SHP77 (cell line): ENCODE data around the gene GPD1.
A peak's percentile ranks its signal among the peaks of the same experiment; 100 is the strongest.

Experiments used
- DNase-seq, 2 experiments: peaks; one replicate each; lab custom pipeline; 2025; lab: John Stamatoyannopoulos, UW

Gene GPD1

DNA sequence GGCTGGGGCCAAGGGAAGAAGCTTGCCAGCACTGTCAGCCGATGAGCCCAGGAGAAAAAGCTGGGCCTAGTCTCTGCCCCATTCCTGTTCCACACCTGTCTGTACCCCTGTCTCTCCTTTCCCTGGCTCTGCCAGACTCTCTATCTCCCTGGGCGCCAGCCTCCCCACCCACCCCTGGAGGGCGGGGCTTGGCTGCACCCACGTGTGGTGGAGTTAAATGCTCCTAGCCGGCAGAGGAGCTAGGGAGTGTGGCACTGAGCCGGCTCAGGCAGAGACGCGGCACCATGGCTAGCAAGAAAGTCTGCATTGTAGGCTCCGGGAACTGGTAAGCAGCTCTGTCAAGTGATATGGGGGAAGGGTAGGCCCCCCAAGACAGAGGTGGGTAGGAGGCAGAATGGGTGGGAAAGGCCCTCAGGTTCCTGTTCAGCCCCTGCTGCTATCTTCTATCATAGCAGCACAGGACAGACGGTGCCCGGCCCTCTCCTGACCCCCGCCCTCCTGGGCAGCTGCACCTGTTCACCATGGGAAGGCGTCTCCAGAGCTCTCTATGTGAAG is at the start of gene GPD1:
GPD1 (plus strand) TSS at position 242 of the 555 bp plus-strand sequence; CDS start at position 285, 43 bp downstream.
- DNase-seq = peak; percentile 65 to 77

DNA sequence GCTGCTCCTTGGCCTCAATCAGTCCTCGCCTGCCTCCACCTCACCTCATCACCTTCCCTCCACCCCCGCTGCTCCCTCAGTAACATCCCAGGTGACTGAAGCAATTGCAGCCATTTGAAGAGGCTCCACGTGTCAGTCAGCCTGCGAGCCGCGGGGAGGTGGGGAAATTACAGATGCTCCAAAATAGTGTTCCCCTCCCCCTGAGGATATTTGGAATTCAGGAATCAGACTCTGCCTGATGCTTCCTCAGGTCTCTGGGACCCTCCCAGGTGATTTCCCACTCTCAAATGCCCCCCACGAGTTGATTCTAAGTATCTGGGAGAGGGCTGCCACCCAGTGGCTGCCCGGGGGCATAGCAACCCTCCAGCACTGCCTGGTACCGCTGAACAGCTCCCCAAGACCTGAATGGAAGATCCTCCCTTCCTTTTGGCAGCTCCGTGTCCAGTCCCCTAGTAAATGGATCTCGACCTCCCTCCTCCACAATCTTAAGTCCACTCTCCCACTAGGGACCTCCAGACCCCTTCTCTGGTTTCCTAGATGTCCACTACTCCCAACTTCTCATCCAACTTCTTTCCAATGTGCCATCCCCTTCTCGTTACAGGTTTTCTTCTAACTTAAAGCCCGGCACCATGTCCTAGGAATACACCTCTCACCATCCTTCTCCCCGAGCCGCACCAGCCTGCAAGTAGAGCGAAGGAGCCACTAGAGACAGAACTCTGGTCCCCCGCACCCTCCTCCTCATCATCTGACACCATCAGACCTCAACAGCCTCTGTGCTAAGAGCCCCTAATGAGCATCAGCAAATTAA is 47.8 kb upstream of the GPD1 start:
- DNase-seq = peak; percentile 29 to 43

DNA sequence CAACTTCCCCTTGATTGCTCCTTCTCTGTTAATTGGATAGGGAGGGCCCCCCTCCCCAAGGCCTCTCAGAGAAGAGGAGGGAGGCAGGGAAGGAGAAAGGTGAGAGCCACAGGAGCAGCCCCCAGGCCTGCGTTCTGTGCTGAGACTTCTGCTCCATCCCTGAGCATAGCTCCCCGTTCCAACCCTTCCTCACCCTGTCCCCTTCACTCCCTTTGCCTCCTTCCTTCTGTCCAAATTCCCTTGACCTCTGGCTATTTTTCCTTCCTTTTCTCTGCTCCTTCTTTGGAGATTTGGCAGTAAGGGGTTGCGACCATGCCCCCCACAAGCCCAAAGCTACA is 47.2 kb upstream of the GPD1 start:
- DNase-seq = no peak

DNA sequence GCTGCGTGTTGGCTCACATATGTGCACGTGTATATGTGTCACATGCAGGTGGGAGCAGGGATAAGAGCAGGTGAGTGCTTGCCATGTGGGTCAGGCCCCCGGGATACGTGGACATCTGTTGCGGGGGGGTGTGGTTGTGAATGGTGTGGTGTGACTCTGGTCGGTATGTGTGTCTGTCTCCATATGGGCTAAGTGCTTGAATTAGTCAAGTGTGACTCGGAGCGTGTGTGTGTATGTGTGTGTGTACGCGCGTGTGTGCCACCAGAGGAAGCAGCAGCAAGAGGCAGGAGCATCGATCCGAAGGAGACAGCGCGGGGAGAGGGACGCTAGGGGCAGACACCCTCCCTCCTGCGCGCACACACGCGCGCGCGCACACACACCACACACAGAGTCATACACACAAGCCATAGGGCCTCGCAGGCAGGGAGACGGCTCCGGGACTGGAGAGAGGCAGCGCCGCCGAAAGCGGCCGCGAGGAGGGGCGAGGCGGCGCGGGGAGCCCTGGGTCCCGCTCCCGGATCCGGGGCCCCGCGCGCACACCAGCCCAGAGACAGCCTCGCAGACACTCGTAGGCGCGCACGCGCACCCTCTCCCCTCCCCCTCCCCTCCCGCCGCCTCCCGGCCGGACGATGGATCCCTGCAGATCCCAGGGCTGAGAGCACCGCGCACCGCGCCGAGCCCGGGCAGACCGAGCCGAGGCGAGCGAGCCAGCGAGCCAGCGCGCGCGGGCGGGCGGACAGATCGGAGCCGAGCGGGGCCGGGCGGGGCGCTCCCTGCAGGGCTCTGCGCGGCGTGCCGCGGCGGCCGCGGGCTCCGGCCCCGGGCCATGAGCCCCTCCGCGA is 46.6 kb upstream of the GPD1 start, which contains the start of gene ASIC1:
ASIC1 (plus strand) TSS at position 597 of the 842 bp plus-strand sequence. CDS start 1,171 bp downstream, outside the sequence.
- DNase-seq = peak in 1 of 2 experiments; percentile 40

GRCh38 chr12:50057896-50058670 is 45.7 kb upstream of the GPD1 start:
- no peak for DNase-seq

DNA sequence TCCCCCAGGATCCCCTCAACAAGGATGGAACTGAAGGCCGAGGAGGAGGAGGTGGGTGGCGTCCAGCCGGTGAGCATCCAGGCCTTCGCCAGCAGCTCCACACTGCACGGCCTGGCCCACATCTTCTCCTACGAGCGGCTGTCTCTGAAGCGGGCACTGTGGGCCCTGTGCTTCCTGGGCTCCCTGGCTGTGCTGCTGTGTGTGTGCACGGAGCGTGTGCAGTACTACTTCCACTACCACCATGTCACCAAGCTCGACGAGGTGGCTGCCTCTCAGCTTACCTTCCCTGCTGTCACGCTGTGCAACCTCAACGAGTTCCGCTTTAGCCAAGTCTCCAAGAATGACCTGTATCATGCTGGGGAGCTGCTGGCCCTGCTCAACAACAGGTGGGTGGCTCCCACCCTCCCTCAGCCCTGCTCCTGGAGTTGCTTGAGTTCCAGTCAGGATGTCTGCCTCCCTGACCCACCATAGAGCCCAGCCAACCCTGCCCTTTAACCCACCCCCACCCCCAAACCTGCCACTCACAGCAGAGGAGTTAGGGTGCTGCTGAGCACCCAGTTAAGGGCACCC is 45.0 kb upstream of the GPD1 start:
- DNase-seq = no peak

- DNase-seq = no peak
These were observed 44.2 kb upstream of the GPD1 start for GRCh38 chr12:50059440-50060119.

DNA sequence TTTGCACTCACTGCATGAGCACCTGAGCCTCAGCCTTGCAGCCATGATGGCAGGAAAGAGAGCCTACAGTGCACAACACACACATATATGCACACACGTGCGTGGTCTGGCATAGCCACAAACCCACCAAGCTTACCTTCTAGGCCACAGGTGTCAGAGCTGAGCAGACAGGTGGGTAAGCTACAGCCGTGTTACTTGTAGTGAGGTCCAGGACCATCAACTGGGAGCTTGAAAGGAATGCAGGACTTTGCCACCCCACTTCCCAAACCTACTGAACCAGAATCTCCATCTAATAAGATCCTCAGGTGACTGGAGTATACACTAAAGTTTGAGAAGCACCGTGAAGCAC is 43.7 kb upstream of the GPD1 start:
- DNase-seq = no peak

DNA sequence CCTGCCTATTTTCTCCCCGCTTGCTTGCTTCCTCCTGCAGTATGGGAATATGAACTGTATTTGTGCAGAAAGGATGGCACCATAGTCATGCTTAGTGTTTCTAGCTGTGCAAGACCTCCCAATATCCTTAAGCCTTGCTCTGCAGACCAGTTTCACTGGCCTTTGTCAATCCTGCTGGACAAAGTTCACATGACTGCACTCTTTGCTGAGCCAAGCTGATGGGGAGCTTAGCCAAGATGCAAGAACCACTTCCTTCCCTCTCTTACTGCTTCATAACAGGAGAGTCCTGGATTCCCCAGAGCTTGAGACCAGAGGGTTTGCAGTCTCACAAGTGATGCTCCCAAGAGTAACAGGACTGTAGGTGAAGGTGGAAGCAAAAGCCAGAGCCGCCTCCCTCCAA is 42.6 kb upstream of the GPD1 start:
- no peak for DNase-seq

GRCh38 chr12:50061946-50062686 is 41.7 kb upstream of the GPD1 start:
- no peak for DNase-seq

DNA sequence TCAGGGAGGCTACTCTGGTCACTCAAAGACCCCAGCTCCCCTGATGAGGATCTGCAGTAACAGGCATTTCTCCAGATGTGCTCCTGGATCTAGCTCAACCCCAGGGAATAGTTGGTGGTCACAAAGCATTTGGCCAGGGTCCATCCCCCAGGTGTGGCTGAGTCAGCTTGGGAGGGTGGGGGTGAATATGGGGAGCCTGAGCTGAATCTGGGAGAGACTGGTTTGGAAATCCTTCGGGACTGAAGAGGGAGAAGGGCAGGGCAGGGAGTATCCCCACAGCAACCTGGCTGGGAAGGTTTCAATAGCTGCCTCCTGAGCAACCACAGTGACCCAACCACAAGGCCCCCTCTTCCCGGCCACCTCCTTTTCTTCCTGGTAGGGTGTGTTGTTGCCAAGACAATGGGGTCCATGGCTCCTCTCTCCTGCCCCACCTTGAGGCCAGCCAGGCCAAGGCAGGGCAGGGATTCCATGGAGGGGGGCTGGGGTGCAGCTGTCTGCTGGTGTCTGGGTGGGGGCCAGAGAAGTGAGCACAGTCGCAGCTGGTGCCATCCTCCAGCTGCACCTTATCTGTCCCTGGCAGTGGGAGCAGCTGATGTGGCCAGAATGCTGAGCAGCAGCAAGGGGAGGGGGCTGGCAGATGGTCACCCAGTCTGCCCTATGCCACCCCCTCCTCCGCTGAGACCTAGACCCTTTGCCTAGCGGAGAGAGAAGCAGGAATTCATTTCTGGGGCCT is 40.9 kb upstream of the GPD1 start:
- DNase-seq = peak in 1 of 2 experiments; percentile 7

- no peak for DNase-seq
These were observed 38.0 kb upstream of the GPD1 start for GRCh38 chr12:50065726-50066310.

GRCh38 chr12:50066402-50066801 is 37.4 kb upstream of the GPD1 start:
- no peak for DNase-seq

- no peak for DNase-seq
These were observed 34.7 kb upstream of the GPD1 start for GRCh38 chr12:50069069-50069468.

- no peak for DNase-seq
These were observed 34.3 kb upstream of the GPD1 start for GRCh38 chr12:50069539-50069938.

GRCh38 chr12:50070314-50071060 is 33.3 kb upstream of the GPD1 start:
- peak; percentile 29 to 55 for DNase-seq

GRCh38 chr12:50072198-50072907 is 31.5 kb upstream of the GPD1 start:
- DNase-seq = no peak

DNA sequence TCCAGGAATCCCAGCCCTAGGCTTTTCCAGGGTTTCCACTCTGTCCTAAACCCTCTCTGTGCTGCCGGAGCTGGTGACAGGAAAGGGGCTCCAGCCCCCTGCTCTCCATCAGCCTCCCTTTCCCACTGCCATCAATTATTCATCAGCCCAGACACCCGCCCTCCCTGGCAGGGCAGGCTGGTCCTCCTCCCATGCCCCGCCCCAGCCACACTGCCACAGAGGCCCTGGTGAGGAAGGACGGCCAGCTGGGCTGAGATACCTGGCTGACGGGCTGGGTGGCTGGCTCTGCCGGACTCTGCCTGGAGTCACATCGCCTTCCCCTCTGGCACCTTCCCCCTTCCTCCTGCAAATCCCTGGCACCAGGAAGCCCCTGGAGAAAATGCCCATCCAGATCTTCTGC is 30.6 kb upstream of the GPD1 start:
- DNase-seq = no peak
